Stimulated activated CD4-positive, alpha-beta T cell treated with anti-CD3 and anti-CD28 coated beads, Interleukin-1b, Interleukin-23, amount 100 ng/mL, for 4 hours (primary cell): ENCODE measurements around the gene PAX2.
A peak's percentile ranks its signal among the peaks of the same experiment; 100 is the strongest.

Experiments
- DNase-seq, 2 donors: peaks; one replicate each; pipeline ENCODE4 v3.0.0-alpha.2; 2020; ENCODE audit warnings: low read depth in 2 of 2

The PAX2 gene

DNA sequence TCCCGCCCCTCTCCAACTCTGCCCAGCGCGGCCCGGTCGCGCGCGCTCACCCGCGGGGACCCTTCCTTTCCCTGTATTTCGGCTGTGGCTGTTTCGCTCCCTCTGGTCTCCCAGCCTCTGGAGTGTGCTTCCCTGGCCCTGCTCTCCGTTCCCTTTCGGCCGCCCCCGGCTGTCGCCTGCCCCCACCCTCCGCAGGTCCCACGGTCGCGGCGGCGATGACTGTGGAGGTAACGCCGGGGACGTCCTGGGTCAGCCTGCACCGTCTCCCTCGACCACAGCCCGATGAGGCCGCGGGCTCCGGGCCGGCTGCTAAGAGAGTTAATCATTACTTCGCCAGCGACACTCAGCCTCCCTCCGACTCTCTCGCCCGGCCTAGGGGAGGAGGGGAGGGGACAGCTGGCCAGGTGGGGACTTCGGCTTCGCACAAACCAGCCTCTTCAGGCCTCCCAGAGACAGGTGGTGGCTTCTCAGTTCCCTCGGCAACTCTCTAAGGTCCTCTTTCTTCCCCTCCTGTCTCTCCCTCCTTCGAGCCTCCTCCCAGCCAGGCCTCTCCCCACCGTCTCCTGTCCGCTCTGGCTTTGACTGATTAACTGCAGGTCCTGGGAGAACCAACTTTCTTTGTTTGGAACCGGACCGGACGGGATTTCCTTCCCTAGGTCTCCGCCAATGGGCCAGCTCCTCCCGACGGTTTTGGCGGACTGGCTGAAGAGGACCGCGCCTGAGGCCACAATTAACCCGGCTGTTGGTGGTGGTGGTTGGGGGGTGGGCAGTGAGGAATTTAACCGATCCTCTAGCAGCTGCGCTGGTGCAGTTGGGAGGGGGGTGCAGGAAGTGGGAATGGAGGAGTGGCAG, 5.6 kb upstream of the PAX2 start:
- no peak for DNase-seq

DNA sequence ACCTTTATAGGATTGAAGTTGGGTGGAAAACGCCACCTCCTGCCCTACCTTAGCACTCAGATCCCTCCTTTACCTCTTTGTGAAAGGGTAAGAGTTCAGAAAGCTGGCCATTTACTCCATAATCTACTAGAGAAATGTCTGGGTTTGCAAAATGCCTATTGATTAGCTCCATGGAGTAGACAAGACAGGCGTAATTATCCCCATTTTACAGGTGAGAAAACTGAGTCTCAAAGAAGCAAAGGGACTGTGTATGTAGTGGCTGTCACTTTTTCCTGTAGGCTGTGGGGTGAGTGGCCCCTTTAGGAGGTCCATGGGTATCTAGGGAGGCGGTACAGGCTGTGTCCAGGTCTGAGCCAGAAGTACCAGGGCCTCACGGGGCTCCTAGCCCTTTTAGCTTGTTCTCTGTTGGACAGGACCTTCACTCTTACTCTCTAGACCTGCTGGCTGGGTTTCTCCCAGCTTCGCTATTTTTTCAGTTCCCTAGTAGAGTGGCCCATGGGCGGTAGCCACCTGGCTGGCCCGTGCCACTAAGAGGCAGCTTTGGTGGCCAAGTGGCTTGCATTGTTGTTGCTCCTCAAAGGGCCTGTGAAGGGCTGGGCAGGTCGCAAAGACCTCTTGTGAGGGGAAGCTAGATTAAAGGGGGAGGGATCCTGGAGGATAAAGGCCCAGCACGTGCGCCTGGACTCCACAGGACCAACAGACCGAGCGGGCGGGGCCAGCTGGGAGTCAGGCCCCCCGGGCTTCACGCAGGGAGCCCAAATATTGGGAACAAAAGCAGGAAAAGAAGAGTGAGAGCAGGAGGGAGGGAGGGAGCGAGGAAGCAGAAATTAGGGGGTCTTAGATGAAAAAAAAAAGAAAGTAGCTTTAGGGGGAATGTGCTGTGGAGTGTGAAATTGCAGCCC, 4.7 kb upstream of the PAX2 start:
- DNase-seq, result no peak

DNA sequence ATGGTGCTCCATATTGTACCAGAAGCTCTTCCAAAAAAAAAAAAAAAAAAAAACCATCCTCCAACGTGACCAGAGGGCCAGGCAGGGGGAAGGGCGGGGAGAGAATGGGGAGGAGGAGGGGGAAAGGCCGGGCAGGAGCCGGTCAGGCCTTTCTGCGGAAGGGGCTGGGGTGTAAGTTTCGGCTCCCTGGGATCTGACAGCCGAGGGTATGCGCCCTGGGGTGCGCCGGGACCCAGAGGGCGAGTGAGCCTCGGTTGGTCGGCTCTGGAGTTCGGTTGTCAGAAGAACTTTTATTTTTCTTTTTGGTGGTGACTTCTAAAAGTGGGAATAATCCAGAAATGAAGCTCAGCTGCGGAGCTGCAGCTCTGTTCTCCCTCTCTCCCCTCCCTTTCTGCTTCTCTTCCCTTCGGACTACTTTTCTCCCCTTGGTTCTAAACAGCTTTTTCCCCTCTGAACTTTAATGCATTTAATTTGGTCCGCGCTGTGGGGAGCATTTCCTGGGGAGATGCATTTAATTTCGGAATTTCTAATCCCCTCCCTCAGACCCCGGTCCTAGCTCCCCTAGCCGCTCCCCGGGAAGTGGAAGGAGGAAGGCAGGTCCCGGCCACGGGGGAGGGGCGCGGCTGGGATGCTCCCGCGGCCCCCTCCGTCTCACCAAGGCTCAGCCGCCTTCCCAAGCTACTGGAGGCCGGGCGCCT, 3.9 kb upstream of the PAX2 start:
- no peak for DNase-seq

DNA sequence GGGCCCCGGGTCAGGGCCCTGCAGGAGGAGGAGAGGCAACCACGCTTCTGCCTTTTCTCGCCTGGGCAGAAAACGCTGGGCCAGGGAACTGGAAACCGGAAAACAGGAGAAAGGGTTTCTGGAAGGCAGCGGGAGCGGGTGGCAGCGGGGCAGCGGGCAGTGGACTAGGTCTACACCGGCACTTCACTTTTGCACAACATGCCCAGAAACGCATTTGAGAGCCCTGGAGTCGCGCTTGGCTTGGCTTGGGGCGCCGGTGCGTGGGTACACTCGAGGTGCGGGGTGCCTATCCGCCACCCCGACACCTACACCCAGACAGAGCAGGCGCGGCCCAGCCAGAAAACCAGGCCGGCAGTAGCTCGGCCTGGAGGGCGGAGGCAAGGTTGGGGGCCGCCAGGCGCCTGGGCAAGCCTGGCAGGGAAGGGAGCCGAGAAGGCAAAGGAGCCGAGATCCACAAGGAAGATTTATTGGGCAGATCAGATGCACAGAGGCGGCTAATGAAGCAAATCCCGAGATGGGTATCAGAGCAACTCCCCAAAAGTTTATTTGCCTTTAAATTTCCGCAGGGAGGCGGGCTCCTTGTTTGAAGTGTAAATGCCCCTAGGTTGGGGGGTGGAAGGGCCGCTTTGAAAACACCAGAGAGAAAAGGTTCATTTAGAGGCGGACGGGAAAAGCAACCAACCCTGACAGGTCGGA, 3.2 kb upstream of the PAX2 start:
- no peak for DNase-seq

DNA sequence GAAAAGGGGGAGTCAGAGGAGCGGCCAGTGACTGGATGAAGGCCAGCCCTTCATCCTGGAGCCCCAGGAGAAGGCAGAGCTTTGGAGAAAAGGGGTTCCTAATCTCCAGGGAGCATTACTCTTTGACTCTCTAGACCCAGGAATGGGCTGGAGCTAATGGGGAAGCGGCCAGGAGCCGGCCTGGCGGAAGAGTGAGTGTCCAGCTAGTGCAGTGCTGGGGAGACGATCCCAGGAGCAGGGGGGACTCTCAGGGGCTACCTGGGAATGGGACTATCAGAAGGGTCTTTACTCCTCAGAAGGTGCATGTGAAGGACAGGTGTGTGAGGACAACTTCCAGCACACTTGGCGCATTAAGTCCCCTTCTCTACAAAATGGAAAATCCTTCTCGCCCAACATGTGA, 2.4 kb upstream of the PAX2 start:
- DNase-seq, result no peak

- peak in 1 of 2 donors; percentile 35 for DNase-seq
These were observed 1.7 kb upstream of the PAX2 start for GRCh38 chr10:100743626-100744135.

DNA sequence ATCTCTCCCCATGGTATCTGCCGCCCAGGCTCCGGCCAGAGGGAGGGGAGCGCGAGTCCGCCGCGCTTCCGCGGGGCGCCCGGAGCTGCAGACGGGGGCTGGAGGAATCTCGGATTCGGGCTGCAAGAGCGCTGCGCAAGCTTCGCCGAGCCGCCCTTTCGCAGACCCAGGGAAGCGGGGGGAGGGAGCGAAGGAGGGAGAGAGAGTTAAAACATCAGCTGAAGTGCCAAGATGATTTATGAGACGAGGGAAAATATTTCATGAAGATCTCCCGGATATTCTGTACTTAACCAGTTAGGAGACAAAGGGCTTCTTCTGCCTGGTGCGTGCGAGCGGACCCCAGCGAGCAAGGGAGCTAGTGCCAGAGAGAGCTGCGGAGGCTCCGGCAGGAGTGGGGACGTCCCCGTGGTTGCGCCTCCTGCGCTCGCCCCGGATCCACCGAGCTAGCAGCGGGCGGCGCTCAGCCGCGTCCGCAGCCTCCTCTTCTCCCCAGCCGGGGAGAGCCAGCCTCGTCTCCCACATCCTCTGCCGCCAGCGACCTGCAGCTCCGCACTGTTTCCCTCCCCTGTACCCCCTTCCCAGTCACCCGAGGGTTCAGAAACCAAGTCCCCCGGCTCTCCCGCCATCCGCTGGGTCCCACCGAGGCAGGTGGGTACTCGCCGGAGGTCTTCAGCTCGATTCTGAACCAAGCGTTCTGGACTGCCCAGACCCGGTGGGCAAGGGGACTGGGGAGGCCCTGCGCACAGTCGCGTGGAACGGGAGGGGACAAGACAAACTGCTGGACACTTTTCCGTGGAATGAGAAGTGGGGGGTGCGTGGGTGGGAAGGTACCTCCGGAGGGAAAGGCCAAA, 1.0 kb upstream of the PAX2 start:
- DNase-seq, result no peak

DNA sequence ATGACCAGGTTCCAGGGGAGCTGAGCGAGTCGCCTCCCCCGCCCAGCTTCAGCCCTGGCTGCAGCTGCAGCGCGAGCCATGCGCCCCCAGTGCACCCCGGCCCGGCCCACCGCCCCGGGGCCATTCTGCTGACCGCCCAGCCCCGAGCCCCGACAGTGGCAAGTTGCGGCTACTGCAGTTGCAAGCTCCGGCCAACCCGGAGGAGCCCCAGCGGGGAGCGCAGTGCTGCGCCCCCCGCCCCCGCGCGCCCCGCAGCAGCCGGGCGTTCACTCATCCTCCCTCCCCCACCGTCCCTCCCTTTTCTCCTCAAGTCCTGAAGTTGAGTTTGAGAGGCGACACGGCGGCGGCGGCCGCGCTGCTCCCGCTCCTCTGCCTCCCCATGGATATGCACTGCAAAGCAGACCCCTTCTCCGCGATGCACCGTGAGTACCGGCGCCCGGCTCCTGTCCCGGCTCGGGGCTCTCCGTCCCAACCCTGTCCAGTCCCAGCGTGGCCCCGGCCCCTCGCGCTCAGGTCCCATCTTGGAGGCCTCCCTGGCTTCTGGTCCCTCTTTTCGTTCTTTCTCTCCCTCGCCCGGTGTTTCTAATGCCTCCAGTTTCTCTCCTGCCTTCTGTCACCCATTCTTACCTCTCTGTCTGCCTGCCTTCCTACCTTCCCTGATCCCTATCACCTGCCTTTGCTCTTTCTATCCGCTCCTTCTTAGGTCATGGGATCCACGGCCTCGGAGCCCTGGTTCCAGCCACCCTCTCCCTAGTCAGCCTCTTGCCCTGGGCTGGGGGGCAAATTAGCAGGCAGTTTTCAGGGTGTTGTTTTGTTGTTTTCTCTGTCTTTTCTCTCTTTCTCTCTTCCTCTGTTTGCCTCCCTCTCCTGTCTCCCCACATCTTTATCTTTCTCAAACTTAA, 751 bp downstream of the PAX2 start:
- no peak for DNase-seq

DNA sequence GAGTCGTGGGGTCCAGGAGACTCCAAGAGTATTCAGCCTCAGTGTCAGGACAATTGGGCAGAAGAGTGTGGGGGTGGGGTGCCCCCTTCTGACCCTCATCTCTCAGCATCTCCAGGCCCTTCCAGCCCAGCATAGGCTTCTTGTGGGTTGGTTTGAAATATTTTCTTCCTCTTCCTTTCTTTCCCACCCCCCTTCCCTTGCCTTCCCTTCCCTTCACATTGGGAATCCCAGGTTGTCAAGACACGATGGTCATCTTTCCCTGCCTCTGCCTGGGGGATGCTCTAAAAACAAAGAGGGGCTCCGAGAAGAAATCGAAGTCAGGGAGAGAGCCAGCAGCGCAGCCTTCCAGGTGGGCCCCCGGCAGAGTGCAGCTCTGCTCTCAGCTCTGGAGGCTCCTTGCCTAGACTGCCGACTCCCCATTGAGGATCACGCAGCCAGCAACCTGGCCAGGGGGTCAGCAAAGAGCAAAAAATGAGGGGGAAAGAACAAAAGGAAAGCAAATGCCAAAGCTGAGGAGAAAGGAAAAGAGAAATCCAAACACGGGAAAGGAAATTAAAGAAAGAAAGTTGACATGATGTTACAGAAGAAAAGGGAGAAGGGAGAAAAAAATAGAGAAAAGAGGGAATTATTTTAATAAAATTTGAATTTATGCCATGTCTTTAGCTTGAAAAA, 1.5 kb downstream of the PAX2 start:
- DNase-seq, result no peak

DNA sequence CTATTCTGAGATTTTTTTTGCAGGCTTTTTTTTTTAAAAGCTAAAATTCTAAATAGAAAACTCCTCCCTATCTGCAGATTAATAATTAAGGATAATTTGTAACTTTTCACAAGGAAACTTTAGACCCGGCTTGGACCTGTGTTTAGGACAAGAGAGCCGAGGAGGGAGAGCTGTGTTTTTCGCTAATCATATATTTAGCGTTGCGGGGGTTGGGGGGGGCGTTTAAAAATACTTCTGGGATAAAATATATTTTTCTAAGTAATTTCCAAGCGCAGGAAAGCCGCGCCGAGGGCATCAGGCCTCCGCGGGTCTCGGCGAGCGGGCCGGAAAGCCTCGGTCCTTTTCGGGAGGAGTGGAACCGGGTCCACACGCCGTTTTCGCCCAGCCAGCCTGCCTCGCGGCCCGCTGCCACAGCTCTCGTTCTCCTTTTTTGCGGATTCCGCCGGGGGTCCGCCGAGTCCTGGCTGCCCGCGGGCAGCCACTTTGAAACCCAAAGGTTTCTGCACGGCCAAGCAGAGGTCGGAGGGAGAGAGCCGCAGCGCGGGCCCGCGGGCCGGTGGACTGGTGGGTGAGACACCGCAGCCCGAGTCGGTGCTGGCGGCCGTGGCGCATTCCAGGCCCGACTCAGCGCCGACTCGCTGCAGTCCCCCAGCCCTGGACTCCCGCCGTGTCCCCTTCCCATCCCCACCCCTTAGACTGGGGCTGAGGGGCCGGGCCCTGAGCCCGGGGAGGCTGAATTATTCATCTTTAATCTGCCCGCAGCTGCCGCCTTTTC, 2.3 kb downstream of the PAX2 start:
- DNase-seq, result no peak

DNA sequence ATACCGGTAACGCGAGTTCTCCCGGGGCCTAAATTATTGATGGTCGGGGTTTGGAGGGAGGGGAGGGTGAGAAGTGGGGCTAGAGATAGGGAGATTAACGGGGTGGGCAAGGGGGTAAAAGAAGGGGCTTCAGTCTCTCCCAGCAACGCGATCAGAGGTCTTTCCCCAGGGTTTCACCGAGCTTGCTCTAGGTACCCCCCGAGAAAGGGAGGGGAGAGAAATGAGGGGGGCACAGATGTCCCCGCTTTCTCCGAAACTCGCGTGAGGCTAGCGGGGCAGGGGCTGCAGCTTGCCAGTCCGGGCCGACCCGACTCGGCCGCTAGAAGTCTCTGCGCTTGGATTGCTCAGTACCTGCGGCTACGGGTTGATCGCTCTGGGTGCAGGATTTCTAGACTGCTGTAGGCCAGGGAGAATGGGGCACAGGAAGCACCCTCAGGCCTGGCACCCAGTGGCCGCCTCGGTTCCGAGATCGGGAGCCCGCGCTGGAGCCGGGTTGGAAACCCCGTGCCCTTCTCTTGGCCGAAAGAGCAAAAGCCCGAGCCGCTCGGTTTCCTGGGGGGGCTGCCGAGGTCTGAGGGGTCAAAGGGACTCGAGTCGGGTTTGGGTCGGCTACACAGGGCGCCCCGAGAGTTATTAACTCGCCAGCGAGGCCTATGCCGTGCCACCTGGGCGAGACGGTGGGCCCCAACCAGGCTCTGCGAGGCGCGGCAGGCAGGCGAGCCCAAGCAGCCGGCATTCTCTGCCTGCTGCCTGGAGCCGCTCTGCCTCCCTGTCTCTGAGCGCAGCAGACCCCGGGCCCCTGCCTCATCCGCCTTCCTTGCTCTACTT, 3.1 kb downstream of the PAX2 start:
- no peak for DNase-seq

GRCh38 chr10:100749059-100749308, 3.6 kb downstream of the PAX2 start:
- no peak for DNase-seq

GRCh38 chr10:100749309-100750217, 4.2 kb downstream of the PAX2 start:
- no peak for DNase-seq

DNA sequence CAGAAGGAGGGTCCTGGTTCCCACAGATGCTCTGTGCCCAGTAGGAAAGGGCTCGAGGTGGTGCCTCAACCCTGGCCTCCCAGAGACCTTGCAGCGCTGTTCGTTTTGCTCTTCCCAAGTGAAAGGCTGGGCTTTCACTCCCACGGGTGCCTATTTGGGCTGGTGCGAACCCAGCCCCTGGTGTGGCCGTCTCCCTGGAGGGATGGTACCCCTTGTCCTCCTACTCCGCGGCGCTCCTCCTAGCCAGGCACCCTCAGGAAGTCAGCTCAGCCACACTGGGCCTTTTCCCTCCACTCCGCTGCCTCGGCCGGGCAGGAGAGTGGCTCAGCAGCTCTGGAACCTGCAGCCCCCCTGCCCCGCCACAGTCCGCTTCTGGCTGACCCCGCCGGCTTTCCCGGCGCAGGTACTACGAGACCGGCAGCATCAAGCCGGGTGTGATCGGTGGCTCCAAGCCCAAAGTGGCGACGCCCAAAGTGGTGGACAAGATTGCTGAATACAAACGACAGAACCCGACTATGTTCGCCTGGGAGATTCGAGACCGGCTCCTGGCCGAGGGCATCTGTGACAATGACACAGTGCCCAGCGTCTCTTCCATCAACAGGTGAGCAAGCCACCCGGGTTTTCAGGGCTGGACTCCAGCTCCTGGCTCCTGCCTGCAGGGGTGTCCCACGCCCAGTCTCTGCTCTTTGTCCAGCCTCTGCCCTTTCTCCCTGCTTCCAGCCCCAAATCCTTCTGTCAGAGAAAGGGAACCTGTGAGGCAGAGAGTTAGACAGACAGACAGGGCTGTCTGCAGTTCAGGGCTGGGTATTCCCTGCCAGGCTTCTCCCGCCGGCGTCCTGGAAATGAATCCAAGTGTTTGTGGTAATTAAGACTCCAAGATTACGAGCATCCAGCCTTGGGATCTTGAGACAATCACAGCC, 5.2 kb downstream of the PAX2 start:
- no peak for DNase-seq

GRCh38 chr10:100751211-100751933, 6.0 kb downstream of the PAX2 start:
- DNase-seq, result no peak
